SU-DHL-6 (cell line): ENCODE results near the gene XRCC1.

ENCODE experiments used
- H2AFZ ChIP-seq: fragments of 200-600 bp; sonication (generic); 2 replicates; pipeline ENCODE4 v1.6.1; 2014; ENCODE audit warnings: low read depth, mild to moderate bottlenecking, moderate library complexity, mixed read lengths, antibody characterized with exemption, low read length; ENCODE audit not compliant: severe bottlenecking
- H3F3A ChIP-seq: fragments of 200-600 bp; shearing (Covaris generic); 2 replicates; pipeline ENCODE4 v1.6.0; 2016; ENCODE audit warnings: antibody characterized with exemption, mild to moderate bottlenecking; ENCODE audit not compliant: insufficient read depth
- H3K27ac ChIP-seq: fragments of 200-600 bp; sonication (generic); 2 replicates; pipeline ENCODE4 v1.5.1; 2016; ENCODE audit warnings: low read depth, mild to moderate bottlenecking, low read length, moderate library complexity, mixed read lengths
- H3K27me3 ChIP-seq: fragments of 200-600 bp; sonication (generic), shearing (Covaris generic); 2 replicates; pipeline ENCODE4 v1.6.0; 2014; ENCODE audit warnings: mild to moderate bottlenecking, low read length
- H3K36me3 ChIP-seq: fragments of 200-600 bp; sonication (generic); 2 replicates; pipeline ENCODE4 v1.6.1; 2014; ENCODE audit warnings: mild to moderate bottlenecking, low read length, mixed read lengths
- H3K4me2 ChIP-seq: fragments of 300-600, 200-600 bp; shearing (Covaris generic), sonication (generic); 2 replicates; pipeline ENCODE4 v1.6.0; 2014; ENCODE audit warnings: low read length, low read depth, mild to moderate bottlenecking; ENCODE audit not compliant: poor library complexity, severe bottlenecking
- H3K4me3 ChIP-seq: fragments of 200-600 bp; sonication (generic); 2 replicates; pipeline ENCODE4 v1.5.1; 2014; ENCODE audit warnings: antibody characterized with exemption, low read length, mild to moderate bottlenecking, mixed read lengths; ENCODE audit not compliant: insufficient read depth, poor library complexity, severe bottlenecking
- H3K79me2 ChIP-seq: fragments of 200-600 bp; sonication (generic); 2 replicates; pipeline ENCODE4 v1.6.1; 2014; ENCODE audit warnings: mild to moderate bottlenecking, low read length, moderate library complexity; ENCODE audit not compliant: insufficient read depth
- H3K9ac ChIP-seq: fragments of 200-600 bp; sonication (generic); 2 replicates; pipeline ENCODE4 v1.7.0; 2014; ENCODE audit warnings: mild to moderate bottlenecking, low read length
- H3K9me2 ChIP-seq: fragments of 200-600 bp; sonication (generic); replicated peaks from 2 replicates; pipeline ENCODE4 v1.6.1; 2014; ENCODE audit warnings: low read length; ENCODE audit not compliant: insufficient read depth
- H3K9me3 ChIP-seq: fragments of 200-600 bp; sonication (generic); 2 replicates; pipeline ENCODE4 v1.6.1; 2014; ENCODE audit warnings: low read length, mixed read lengths; ENCODE audit not compliant: insufficient read depth
- H4K20me1 ChIP-seq: fragments of 200-600 bp; sonication (generic); 2 replicates; pipeline ENCODE4 v1.6.1; 2014; ENCODE audit warnings: low read depth, mild to moderate bottlenecking, antibody characterized with exemption, low read length, moderate library complexity, mixed read lengths
- EZH2phosphoT487 ChIP-seq: fragments of 200-600 bp; sonication (generic), shearing (Covaris generic); conservative IDR thresholded peaks from 2 replicates; pipeline ENCODE4 v1.6.1; 2018; ENCODE audit warnings: mild to moderate bottlenecking, antibody characterized with exemption, low read length, moderate library complexity, mixed read lengths
- TF ChIP-seq, protein P1 (sequence below): fragments of 200-600 bp; sonication (generic); IDR thresholded peaks from one replicate; pipeline ENCODE4 v1.5.1; 2017; ENCODE audit warnings: antibody characterized with exemption, mild to moderate bottlenecking, low read length, moderate library complexity; ENCODE audit not compliant: insufficient read depth, poor library complexity, severe bottlenecking

The XRCC1 gene

GRCh38 chr19:43541920-43542650 lies 33.2 kb downstream of the XRCC1 start:
- Histone ChIP-seq H3K4me2 (no peak overlapping the region), H3K36me3 (peaks cover 5% of the 10 kb centered on the region), H3F3A (no peaks in the 10 kb centered on the region), H3K27me3 (no peaks in the 10 kb centered on the region), H3K27ac (no peak overlapping the region), H3K79me2 (no peaks in the 10 kb centered on the region), H3K9me2 (no peaks in the 10 kb centered on the region), H2AFZ (no peak overlapping the region), H3K9me3 (no peaks in the 10 kb centered on the region), H3K9ac (no peak overlapping the region), H4K20me1 (no peaks in the 10 kb centered on the region), H3K4me3 (no peak overlapping the region)
- TF ChIP-seq, protein P1, sequence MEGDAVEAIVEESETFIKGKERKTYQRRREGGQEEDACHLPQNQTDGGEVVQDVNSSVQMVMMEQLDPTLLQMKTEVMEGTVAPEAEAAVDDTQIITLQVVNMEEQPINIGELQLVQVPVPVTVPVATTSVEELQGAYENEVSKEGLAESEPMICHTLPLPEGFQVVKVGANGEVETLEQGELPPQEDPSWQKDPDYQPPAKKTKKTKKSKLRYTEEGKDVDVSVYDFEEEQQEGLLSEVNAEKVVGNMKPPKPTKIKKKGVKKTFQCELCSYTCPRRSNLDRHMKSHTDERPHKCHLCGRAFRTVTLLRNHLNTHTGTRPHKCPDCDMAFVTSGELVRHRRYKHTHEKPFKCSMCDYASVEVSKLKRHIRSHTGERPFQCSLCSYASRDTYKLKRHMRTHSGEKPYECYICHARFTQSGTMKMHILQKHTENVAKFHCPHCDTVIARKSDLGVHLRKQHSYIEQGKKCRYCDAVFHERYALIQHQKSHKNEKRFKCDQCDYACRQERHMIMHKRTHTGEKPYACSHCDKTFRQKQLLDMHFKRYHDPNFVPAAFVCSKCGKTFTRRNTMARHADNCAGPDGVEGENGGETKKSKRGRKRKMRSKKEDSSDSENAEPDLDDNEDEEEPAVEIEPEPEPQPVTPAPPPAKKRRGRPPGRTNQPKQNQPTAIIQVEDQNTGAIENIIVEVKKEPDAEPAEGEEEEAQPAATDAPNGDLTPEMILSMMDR, result no peak
- no peak for TF ChIP-seq EZH2phosphoT487

GRCh38 chr19:43540381-43540780 lies 34.9 kb downstream of the XRCC1 start:
- H3K9me2 ChIP-seq, result no peaks in the 10 kb centered on the region
- no peaks in the 10 kb centered on the region for H3K27me3 ChIP-seq
- peaks cover 8% of the 10 kb centered on the region; the same call in 1 of the 2 replicates for H3F3A ChIP-seq
- peaks cover 5% of the 10 kb centered on the region for H3K36me3 ChIP-seq
- no peak overlapping the region for H2AFZ ChIP-seq
- no peaks in the 10 kb centered on the region for H3K9me3 ChIP-seq
- no peaks in the 10 kb centered on the region for H3K79me2 ChIP-seq
- no peak overlapping the region for H3K4me2 ChIP-seq
- no peaks in the 10 kb centered on the region for H4K20me1 ChIP-seq
- no peak overlapping the region for H3K4me3 ChIP-seq
- H3K27ac ChIP-seq, result no peak overlapping the region
- no peak for TF ChIP-seq EZH2phosphoT487
- TF ChIP-seq, protein P1, result no peak
- no peak overlapping the region for H3K9ac ChIP-seq

DNA sequence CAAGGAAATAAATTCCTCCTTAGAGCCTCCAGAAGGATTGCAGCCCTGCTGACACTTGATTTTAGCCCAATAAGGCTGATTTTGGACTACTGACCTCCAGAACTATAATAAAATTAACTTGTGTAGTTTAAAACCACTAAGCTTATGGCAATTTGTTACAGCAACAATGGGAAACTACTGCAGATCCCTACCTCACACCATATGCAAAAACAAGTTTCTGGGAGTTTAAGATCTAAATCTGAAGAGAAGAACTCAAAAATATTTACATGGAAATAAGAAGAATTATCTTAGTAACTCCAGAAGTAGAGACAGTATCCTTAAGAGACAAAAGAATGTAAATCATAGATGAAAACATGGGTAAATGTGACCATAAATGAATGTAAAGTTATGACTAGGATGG lies 36.4 kb downstream of the XRCC1 start:
- Histone ChIP-seq H3K9me3 (no peaks in the 10 kb centered on the region), H2AFZ (no peak overlapping the region), H3K27ac (no peak overlapping the region), H3K36me3 (peaks cover 5% of the 10 kb centered on the region), H4K20me1 (no peaks in the 10 kb centered on the region), H3K4me3 (no peak overlapping the region), H3K9ac (no peak overlapping the region), H3K4me2 (no peak overlapping the region), H3K79me2 (no peaks in the 10 kb centered on the region), H3F3A (peaks cover 8% of the 10 kb centered on the region; the same call in 1 of the 2 replicates), H3K9me2 (no peaks in the 10 kb centered on the region), H3K27me3 (no peaks in the 10 kb centered on the region)
- TF ChIP-seq EZH2phosphoT487, result no peak
- TF ChIP-seq, protein P1, result no peak
